GM23338 (cell line): ENCODE measurements around the gene GPR18. TPM values are rescaled to one million over a fixed set of nuclear protein-coding genes. Genes with fewer than 3 reads are reported as not detected.

Source experiments
- ATAC-seq: fragments of 200-7000 bp; cut with Tn5 transposase; 3 replicates; pipeline ENCODE4 v1.9.1; 2020
- DNase-seq: peaks from one replicate; pipeline ENCODE4 v3.0.0-alpha.2; 2015; ENCODE audit warnings: low spot score
- H2AFZ ChIP-seq: fragments of 200-600 bp; sonication (generic); 2 replicates; pipeline ENCODE4 v1.8.0; 2016; ENCODE audit warnings: antibody characterized with exemption, mild to moderate bottlenecking, moderate library complexity
- H3F3A ChIP-seq: fragments of 200-600 bp; sonication (generic); replicated peaks from 2 replicates; pipeline ENCODE4 v1.8.0; 2017; ENCODE audit warnings: antibody characterized with exemption, mixed run types, low read depth
- H3K27ac ChIP-seq: fragments of 200-600 bp; sonication (generic); 2 replicates; pipeline ENCODE4 v1.6.1; 2016; ENCODE audit warnings: low read depth
- H3K27me3 ChIP-seq: fragments of 200-600 bp; sonication (generic); 2 replicates; pipeline ENCODE4 v1.8.0; 2016; ENCODE audit warnings: mild to moderate bottlenecking, mixed run types, moderate library complexity; ENCODE audit not compliant: insufficient read depth
- H3K36me3 ChIP-seq: fragments of 200-600 bp; sonication (generic); 2 replicates; pipeline ENCODE4 v1.8.0; 2016; ENCODE audit warnings: mild to moderate bottlenecking; ENCODE audit not compliant: insufficient read depth
- H3K4me1 ChIP-seq: fragments of 200-600 bp; sonication (generic); 2 replicates; pipeline ENCODE4 v1.8.0; 2016; ENCODE audit warnings: mild to moderate bottlenecking, moderate library complexity; ENCODE audit not compliant: insufficient read depth
- H3K4me2 ChIP-seq: fragments of 200-600 bp; sonication (generic); 2 replicates; pipeline ENCODE4 v1.7.1; 2017; ENCODE audit warnings: mixed run types
- H3K4me3 ChIP-seq: fragments of 200-600 bp; sonication (generic); 2 replicates; pipeline ENCODE4 v1.6.1; 2016; ENCODE audit warnings: mixed run types
- H3K79me2 ChIP-seq: fragments of 200-600 bp; sonication (generic); replicated peaks from 2 replicates; pipeline ENCODE4 v1.8.0; 2017; ENCODE audit warnings: mild to moderate bottlenecking; ENCODE audit not compliant: insufficient read depth
- H3K9me2 ChIP-seq: fragments of 200-600 bp; sonication (generic); 2 replicates; pipeline ENCODE4 v1.8.0; 2017; ENCODE audit not compliant: insufficient read depth
- H4K20me1 ChIP-seq: fragments of 200-600 bp; sonication (generic); replicated peaks from 2 replicates; pipeline ENCODE4 v1.8.0; 2017; ENCODE audit warnings: mild to moderate bottlenecking; ENCODE audit not compliant: insufficient read depth
- H3K27ac Mint-ChIP-seq: 2 replicates; pipeline ENCODE4 v1.8.0; 2020; ENCODE audit warnings: inconsistent platforms, mild to moderate bottlenecking, moderate library complexity, mixed read lengths
- H3K27me3 Mint-ChIP-seq: 3 replicates; pipeline ENCODE4 v1.8.0; 2022; ENCODE audit warnings: low read depth, mild to moderate bottlenecking, moderate library complexity, mixed read lengths, inconsistent platforms; ENCODE audit not compliant: insufficient read depth, poor library complexity
- H3K36me3 Mint-ChIP-seq: 3 replicates; pipeline ENCODE4 v1.8.0; 2021; ENCODE audit warnings: low read depth, mild to moderate bottlenecking, inconsistent platforms, moderate library complexity, mixed read lengths
- H3K4me1 Mint-ChIP-seq: 3 replicates; pipeline ENCODE4 v1.8.0; 2020; ENCODE audit warnings: mild to moderate bottlenecking, inconsistent platforms, mixed read lengths
- H3K4me3 Mint-ChIP-seq: 3 replicates; pipeline ENCODE4 v1.8.0; 2021; ENCODE audit warnings: moderate library complexity, mild to moderate bottlenecking, inconsistent platforms, mixed read lengths
- H3K9me3 Mint-ChIP-seq: 3 replicates; pipeline ENCODE4 v1.8.0; 2020; ENCODE audit warnings: moderate library complexity, mild to moderate bottlenecking, inconsistent platforms, mixed read lengths
- CREB1 ChIP-seq: fragments of 250-450 bp; sonication (Bioruptor Pico); IDR thresholded peaks from 2 replicates; pipeline ENCODE4 v1.5.0; 2020; ENCODE audit warnings: low read depth, mild to moderate bottlenecking, moderate library complexity
- EZH2phosphoT487 ChIP-seq: fragments of 200-600 bp; sonication (generic); IDR thresholded peaks from one replicate; pipeline ENCODE4 v1.8.1; 2018; ENCODE audit warnings: antibody characterized with exemption; ENCODE audit not compliant: unreplicated experiment
- JUNB ChIP-seq: IDR thresholded peaks from one replicate; pipeline ENCODE4 v1.6.1; 2016; ENCODE audit warnings: antibody characterized with exemption; ENCODE audit not compliant: unreplicated experiment
- POLR2AphosphoS5 ChIP-seq: IDR thresholded peaks from 2 replicates; pipeline ENCODE4 v1.6.1; 2016; ENCODE audit warnings: antibody characterized with exemption, low read depth
- STAT1 ChIP-seq: IDR thresholded peaks from one replicate; pipeline ENCODE4 v1.6.1; 2016; ENCODE audit warnings: antibody characterized with exemption; ENCODE audit not compliant: unreplicated experiment
- ZNF114 ChIP-seq: fragments of 250-450 bp; sonication (Bioruptor Pico); IDR thresholded peaks from 2 replicates; pipeline ENCODE4 v1.5.0; 2020; ENCODE audit warnings: mild to moderate bottlenecking, moderate library complexity
- ZNF331 ChIP-seq: fragments of 250-450 bp; sonication (Bioruptor Pico); IDR thresholded peaks from 2 replicates; pipeline ENCODE4 v1.5.0; 2020; ENCODE audit warnings: low read depth, mild to moderate bottlenecking, moderate library complexity
- polyA plus RNA-seq: library from polyadenylated mRNA; unstranded; fragments of >200 nt; fragmentation: Nextera tagmentation; extraction: Ambion mirVana; gene quantifications from 2 replicates; pipeline ENCODE4 v1.2.1, GENCODE V29; 2016
- total RNA-seq: library from RNA; depleted of rRNA; stranded (reverse); fragments of >200 nt; shearing (Covaris generic); gene quantifications from 2 replicates; pipeline ENCODE4 v1.2.3, GENCODE V29; 2014
- TF ChIP-seq, protein P1 (sequence below): fragments of 250-450 bp; sonication (Bioruptor Pico); IDR thresholded peaks from 2 replicates; pipeline ENCODE4 v1.5.0; 2020; ENCODE audit warnings: mild to moderate bottlenecking, moderate library complexity
- TF ChIP-seq, protein P2 (sequence below): IDR thresholded peaks from one replicate; pipeline ENCODE4 v1.6.1; 2018; ENCODE audit warnings: antibody characterized with exemption; ENCODE audit not compliant: unreplicated experiment
- TF ChIP-seq, protein P3 (sequence below), 2 experiments: fragments of 200-600 bp in 1 of 2; sonication (generic) in 1 of 2; conservative IDR thresholded peaks; 2 replicates each; pipeline versions ENCODE4 v1.5.1 to v1.6.1; 2016 to 2017; ENCODE audit warnings: antibody characterized with exemption in 2 of 2, low read depth in 2 of 2, mild to moderate bottlenecking in 2 of 2, moderate library complexity in 1 of 2
- TF ChIP-seq, protein P4 (sequence below): IDR thresholded peaks from 2 replicates; pipeline ENCODE4 v1.6.1; 2016; ENCODE audit warnings: antibody characterized with exemption

The GPR18 gene
- total and polyA plus RNA-seq, 2 experiments from 2014 or later = 2.6 TPM; not detected in 1

DNA sequence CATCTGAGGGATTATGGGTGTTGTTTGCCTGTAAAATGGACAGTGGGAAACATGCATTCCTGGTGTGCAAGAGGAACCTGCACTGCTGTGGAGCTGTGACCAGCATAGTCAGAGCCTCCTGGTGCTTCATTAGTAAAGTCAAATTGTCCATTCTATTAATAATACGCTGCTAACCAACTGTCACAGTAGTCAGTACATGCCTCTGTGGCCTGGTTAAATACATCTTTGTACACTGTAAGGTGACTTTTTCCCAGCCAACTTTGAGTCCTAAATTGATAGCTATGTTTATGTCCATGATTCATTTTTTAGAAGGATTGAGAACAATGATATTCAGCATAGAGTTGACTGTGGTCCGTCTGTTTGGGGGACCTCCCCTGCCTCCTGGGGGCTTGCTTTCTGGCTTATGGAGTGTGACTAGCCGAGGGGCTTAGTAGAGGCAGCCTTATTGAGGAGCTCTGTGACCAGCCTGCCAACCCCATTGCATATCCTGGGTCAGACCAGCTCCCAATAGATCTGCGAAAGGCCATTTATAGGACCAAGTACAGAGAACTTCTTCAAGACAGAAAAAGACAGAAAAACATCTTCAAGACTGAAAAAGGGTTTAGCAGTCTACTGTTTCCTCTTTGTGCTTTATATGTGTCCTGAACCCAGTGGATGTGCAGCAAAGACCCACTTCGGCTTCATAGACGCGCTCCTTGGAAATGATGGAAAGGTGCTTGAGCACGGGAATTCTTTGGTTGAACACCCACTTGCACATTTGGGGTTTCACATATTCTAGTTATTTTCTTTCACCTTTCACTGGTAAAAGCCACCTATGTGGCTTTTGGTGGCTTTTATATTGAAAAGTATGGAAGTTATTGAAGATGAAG lies 44.7 kb upstream of the GPR18 start (continued):
- TF ChIP-seq, protein P1, sequence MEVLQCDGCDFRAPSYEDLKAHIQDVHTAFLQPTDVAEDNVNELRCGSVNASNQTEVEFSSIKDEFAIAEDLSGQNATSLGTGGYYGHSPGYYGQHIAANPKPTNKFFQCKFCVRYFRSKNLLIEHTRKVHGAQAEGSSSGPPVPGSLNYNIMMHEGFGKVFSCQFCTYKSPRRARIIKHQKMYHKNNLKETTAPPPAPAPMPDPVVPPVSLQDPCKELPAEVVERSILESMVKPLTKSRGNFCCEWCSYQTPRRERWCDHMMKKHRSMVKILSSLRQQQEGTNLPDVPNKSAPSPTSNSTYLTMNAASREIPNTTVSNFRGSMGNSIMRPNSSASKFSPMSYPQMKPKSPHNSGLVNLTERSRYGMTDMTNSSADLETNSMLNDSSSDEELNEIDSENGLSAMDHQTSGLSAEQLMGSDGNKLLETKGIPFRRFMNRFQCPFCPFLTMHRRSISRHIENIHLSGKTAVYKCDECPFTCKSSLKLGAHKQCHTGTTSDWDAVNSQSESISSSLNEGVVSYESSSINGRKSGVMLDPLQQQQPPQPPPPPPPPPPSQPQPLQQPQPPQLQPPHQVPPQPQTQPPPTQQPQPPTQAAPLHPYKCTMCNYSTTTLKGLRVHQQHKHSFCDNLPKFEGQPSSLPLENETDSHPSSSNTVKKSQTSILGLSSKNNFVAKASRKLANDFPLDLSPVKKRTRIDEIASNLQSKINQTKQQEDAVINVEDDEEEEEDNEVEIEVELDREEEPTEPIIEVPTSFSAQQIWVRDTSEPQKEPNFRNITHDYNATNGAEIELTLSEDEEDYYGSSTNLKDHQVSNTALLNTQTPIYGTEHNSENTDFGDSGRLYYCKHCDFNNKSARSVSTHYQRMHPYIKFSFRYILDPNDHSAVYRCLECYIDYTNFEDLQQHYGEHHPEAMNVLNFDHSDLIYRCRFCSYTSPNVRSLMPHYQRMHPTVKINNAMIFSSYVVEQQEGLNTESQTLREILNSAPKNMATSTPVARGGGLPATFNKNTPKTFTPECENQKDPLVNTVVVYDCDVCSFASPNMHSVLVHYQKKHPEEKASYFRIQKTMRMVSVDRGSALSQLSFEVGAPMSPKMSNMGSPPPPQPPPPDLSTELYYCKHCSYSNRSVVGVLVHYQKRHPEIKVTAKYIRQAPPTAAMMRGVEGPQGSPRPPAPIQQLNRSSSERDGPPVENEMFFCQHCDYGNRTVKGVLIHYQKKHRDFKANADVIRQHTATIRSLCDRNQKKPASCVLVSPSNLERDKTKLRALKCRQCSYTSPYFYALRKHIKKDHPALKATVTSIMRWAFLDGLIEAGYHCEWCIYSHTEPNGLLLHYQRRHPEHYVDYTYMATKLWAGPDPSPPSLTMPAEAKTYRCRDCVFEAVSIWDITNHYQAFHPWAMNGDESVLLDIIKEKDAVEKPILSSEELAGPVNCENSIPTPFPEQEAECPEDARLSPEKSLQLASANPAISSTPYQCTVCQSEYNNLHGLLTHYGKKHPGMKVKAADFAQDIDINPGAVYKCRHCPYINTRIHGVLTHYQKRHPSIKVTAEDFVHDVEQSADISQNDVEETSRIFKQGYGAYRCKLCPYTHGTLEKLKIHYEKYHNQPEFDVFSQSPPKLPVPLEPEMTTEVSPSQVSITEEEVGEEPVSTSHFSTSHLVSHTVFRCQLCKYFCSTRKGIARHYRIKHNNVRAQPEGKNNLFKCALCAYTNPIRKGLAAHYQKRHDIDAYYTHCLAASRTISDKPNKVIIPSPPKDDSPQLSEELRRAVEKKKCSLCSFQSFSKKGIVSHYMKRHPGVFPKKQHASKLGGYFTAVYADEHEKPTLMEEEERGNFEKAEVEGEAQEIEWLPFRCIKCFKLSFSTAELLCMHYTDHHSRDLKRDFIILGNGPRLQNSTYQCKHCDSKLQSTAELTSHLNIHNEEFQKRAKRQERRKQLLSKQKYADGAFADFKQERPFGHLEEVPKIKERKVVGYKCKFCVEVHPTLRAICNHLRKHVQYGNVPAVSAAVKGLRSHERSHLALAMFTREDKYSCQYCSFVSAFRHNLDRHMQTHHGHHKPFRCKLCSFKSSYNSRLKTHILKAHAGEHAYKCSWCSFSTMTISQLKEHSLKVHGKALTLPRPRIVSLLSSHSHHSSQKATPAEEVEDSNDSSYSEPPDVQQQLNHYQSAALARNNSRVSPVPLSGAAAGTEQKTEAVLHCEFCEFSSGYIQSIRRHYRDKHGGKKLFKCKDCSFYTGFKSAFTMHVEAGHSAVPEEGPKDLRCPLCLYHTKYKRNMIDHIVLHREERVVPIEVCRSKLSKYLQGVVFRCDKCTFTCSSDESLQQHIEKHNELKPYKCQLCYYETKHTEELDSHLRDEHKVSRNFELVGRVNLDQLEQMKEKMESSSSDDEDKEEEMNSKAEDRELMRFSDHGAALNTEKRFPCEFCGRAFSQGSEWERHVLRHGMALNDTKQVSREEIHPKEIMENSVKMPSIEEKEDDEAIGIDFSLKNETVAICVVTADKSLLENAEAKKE (CRISPR knock-in tag) = no peak
- TF ChIP-seq STAT1 = no peak
- no peak for TF ChIP-seq CREB1
- TF ChIP-seq JUNB = no peak

DNA sequence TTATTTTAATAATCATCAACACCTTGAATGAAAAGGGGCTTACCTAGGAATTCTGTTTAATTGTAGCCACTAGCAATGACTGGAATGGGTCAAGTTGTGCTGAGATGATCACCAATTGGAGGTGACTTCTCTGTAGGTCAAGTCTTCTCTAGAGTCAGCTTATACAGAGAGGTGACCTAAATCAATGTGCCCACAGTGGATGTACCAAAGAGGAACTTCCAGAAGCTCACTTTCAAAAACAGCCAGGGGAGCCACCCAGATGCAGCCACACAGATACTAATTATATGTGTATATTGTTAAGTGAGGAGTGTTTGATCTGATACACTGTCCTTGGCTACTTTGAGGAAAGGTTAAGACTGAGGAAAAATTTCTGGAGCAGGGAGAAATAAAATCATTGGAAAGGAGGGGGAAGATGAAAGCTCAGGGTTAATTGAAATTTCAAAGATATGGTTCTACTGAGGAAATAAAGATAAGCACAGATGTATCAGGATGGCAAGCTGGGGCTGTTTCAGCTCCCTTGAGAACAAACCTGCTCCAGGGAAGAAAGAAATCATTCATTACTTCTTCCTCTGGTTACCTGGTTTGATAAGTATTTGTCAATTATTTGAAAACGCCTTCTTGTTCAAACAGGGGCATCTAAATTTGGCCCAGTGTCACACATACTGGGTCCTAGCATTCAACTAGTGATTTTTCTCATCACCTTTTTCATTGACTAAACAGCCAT lies 43.9 kb upstream of the GPR18 start:
- peaks cover 12% of the 10 kb centered on the region for H4K20me1 ChIP-seq
- H3K4me3 ChIP-seq = no peak overlapping the region
- no peak overlapping the region for H2AFZ ChIP-seq
- Mint-ChIP-seq H3K9me3 (no peaks in the 10 kb centered on the region), H3K36me3 (no peaks in the 10 kb centered on the region), H3K4me1 (peaks cover 12% of the 10 kb centered on the region; the same call in 2 of the 3 replicates), H3K4me3 (no peak overlapping the region), H3K27me3 (no peaks in the 10 kb centered on the region), H3K27ac (no peak overlapping the region; the same call in 1 of the 2 replicates)
- H3K4me2 ChIP-seq = no peak overlapping the region
- H3K27ac ChIP-seq = no peak overlapping the region
- no peaks in the 10 kb centered on the region for H3K79me2 ChIP-seq
- no peaks in the 10 kb centered on the region for H3K9me2 ChIP-seq
- ATAC-seq (no peak), DNase-seq (no peak)
- no peaks in the 10 kb centered on the region for H3K27me3 ChIP-seq
- H3K36me3 ChIP-seq = no peaks in the 10 kb centered on the region
- no peaks in the 10 kb centered on the region for H3K4me1 ChIP-seq
- no peaks in the 10 kb centered on the region for H3F3A ChIP-seq
- TF ChIP-seq EZH2phosphoT487 (no peak), POLR2AphosphoS5 (no peak), ZNF331 (CRISPR knock-in tag) (no peak), JUNB (no peak), ZNF114 (CRISPR knock-in tag) (no peak)
- TF ChIP-seq, protein P2, sequence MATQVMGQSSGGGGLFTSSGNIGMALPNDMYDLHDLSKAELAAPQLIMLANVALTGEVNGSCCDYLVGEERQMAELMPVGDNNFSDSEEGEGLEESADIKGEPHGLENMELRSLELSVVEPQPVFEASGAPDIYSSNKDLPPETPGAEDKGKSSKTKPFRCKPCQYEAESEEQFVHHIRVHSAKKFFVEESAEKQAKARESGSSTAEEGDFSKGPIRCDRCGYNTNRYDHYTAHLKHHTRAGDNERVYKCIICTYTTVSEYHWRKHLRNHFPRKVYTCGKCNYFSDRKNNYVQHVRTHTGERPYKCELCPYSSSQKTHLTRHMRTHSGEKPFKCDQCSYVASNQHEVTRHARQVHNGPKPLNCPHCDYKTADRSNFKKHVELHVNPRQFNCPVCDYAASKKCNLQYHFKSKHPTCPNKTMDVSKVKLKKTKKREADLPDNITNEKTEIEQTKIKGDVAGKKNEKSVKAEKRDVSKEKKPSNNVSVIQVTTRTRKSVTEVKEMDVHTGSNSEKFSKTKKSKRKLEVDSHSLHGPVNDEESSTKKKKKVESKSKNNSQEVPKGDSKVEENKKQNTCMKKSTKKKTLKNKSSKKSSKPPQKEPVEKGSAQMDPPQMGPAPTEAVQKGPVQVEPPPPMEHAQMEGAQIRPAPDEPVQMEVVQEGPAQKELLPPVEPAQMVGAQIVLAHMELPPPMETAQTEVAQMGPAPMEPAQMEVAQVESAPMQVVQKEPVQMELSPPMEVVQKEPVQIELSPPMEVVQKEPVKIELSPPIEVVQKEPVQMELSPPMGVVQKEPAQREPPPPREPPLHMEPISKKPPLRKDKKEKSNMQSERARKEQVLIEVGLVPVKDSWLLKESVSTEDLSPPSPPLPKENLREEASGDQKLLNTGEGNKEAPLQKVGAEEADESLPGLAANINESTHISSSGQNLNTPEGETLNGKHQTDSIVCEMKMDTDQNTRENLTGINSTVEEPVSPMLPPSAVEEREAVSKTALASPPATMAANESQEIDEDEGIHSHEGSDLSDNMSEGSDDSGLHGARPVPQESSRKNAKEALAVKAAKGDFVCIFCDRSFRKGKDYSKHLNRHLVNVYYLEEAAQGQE = no peak
- TF ChIP-seq, protein P3, sequence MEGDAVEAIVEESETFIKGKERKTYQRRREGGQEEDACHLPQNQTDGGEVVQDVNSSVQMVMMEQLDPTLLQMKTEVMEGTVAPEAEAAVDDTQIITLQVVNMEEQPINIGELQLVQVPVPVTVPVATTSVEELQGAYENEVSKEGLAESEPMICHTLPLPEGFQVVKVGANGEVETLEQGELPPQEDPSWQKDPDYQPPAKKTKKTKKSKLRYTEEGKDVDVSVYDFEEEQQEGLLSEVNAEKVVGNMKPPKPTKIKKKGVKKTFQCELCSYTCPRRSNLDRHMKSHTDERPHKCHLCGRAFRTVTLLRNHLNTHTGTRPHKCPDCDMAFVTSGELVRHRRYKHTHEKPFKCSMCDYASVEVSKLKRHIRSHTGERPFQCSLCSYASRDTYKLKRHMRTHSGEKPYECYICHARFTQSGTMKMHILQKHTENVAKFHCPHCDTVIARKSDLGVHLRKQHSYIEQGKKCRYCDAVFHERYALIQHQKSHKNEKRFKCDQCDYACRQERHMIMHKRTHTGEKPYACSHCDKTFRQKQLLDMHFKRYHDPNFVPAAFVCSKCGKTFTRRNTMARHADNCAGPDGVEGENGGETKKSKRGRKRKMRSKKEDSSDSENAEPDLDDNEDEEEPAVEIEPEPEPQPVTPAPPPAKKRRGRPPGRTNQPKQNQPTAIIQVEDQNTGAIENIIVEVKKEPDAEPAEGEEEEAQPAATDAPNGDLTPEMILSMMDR (conservative IDR thresholded peaks at IDR 0.05; ENCODE audit: low read depth in 2 of 2) = no peak
- TF ChIP-seq, protein P4, sequence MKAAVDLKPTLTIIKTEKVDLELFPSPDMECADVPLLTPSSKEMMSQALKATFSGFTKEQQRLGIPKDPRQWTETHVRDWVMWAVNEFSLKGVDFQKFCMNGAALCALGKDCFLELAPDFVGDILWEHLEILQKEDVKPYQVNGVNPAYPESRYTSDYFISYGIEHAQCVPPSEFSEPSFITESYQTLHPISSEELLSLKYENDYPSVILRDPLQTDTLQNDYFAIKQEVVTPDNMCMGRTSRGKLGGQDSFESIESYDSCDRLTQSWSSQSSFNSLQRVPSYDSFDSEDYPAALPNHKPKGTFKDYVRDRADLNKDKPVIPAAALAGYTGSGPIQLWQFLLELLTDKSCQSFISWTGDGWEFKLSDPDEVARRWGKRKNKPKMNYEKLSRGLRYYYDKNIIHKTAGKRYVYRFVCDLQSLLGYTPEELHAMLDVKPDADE = no peak
